HepG2 (cell line): ENCODE results near the gene VGF. TPM values are rescaled to one million over a fixed set of nuclear protein-coding genes. Genes with fewer than 3 reads are reported as not detected.

Experiments used
- ARNT ChIP-seq: fragments of 450-650 bp; IDR thresholded peaks from 2 replicates; pipeline ENCODE4 v1.6.1; 2017
- CEBPZ ChIP-seq: IDR thresholded peaks from 2 replicates; pipeline ENCODE4 v1.6.1; 2012; ENCODE audit warnings: low read length, improper control_type of control experiment
- DBP ChIP-seq: sonication (generic); formaldehyde crosslinking; IDR thresholded peaks from 2 replicates; pipeline ENCODE4 v1.4.0; 2020; ENCODE audit warnings: missing genetic modification reagents; ENCODE audit errors: not compliant biosample characterization
- ETS1 ChIP-seq: sonication (generic); formaldehyde crosslinking; IDR thresholded peaks from 2 replicates; pipeline ENCODE4 v1.4.0; 2020; ENCODE audit warnings: missing genetic modification reagents
- GABPB1 ChIP-seq: IDR thresholded peaks from 2 replicates; pipeline ENCODE4 v1.6.1; 2016; ENCODE audit warnings: mild to moderate bottlenecking, missing genetic modification reagents, moderate library complexity, missing compliant biosample characterization
- IRF1 ChIP-seq: sonication (generic); formaldehyde crosslinking; IDR thresholded peaks from 2 replicates; pipeline ENCODE4 v1.4.0; 2020; ENCODE audit warnings: low read depth, mild to moderate bottlenecking, missing genetic modification reagents
- LBX2 ChIP-seq: sonication (generic); formaldehyde crosslinking; IDR thresholded peaks from 2 replicates; pipeline ENCODE4 v1.5.0; 2020; ENCODE audit warnings: missing genetic modification reagents, mild to moderate bottlenecking, borderline replicate concordance
- PHF20 ChIP-seq: sonication (generic); formaldehyde crosslinking; IDR thresholded peaks from 2 replicates; pipeline ENCODE4 v1.5.0; 2020; ENCODE audit warnings: mild to moderate bottlenecking, missing genetic modification reagents
- SMYD3 ChIP-seq: sonication (generic); formaldehyde crosslinking; IDR thresholded peaks from 2 replicates; pipeline ENCODE4 v1.8.1; 2023; ENCODE audit warnings: mild to moderate bottlenecking, missing genetic modification reagents
- TEAD2 ChIP-seq: sonication (generic); formaldehyde crosslinking; IDR thresholded peaks from 2 replicates; pipeline ENCODE4 v1.9.0; 2021; ENCODE audit warnings: missing genetic modification reagents
- TFAP4 ChIP-seq: sonication (generic); IDR thresholded peaks from 2 replicates; pipeline ENCODE4 v1.6.1; 2016; ENCODE audit warnings: low read depth, borderline replicate concordance
- XRCC5 ChIP-seq: fragments of 200-400 bp; formaldehyde crosslinking; optimal IDR thresholded peaks from 2 replicates; pipeline ENCODE3; 2017; ENCODE audit warnings: mild to moderate bottlenecking, low read length
- ZBTB4 ChIP-seq: sonication (generic); formaldehyde crosslinking; IDR thresholded peaks from 2 replicates; pipeline ENCODE4 v1.4.0; 2020; ENCODE audit warnings: missing genetic modification reagents, mild to moderate bottlenecking, borderline replicate concordance
- ZNF10 ChIP-seq: sonication (generic); formaldehyde crosslinking; IDR thresholded peaks from 2 replicates; pipeline ENCODE4 v1.4.0; 2020; ENCODE audit warnings: mild to moderate bottlenecking, low read depth, missing genetic modification reagents, borderline replicate concordance
- ZNF784 ChIP-seq: sonication (generic); formaldehyde crosslinking; IDR thresholded peaks from 2 replicates; pipeline ENCODE4 v1.5.1; 2020; ENCODE audit warnings: missing genetic modification reagents, mild to moderate bottlenecking, borderline replicate concordance
- polyA plus RNA-seq, 8 experiments: library from polyadenylated mRNA; depleted of rRNA in 3 of 8; stranded (reverse) in 7 of 8; unstranded in 1 of 8; fragments of >200 nt; fragmentation: Illumina TruSeq in 4 of 8; extraction: Trizol in 4 of 8; gene quantifications; 2 replicates each; pipeline versions ENCODE4 v1.2.1 to v1.2.3, GENCODE V29; 2011 to 2016; ENCODE audit warnings: low read depth in 4 of 8, missing spikeins in 1 of 8, mixed read lengths in 1 of 8; ENCODE audit not compliant: insufficient read depth in 1 of 8
- total RNA-seq, 5 experiments: library from RNA; depleted of rRNA; stranded (reverse); fragments of >200 nt; fragmentation: Illumina TruSeq; extraction: Trizol; gene quantifications; 2 replicates each; pipeline ENCODE4 v1.2.3, GENCODE V29; 2016; ENCODE audit warnings: low read depth in 1 of 5

The VGF gene
- total and polyA plus RNA-seq, 2 of the 13 experiments (the other 11 are each of a cell fraction or from before 2014, with no cell fraction given) = 0.12 to 0.46 TPM

- TF ChIP-seq CEBPZ = no peak
- TF ChIP-seq ARNT = no peak
- TF ChIP-seq ZNF10 (CRISPR knock-in tag) = no peak
- TF ChIP-seq XRCC5 = peak; percentile 77
- peak; percentile 99 for TF ChIP-seq DBP
- TF ChIP-seq LBX2 = peak; percentile 98
- TF ChIP-seq PHF20 (CRISPR knock-in tag) = peak; percentile 78
- TF ChIP-seq ETS1 = peak; percentile 96
- peak; percentile 70; the same call in 1 of the 2 replicates for TF ChIP-seq TFAP4
- peak; percentile 84 for TF ChIP-seq GABPB1 (CRISPR knock-in tag)
- TF ChIP-seq SMYD3 (CRISPR knock-in tag) = peak; percentile 97; the same call in 1 of the 2 replicates
- peak; percentile 95 for TF ChIP-seq TEAD2 (CRISPR knock-in tag)
- TF ChIP-seq ZNF784 (CRISPR knock-in tag) = peak; percentile 99
- no peak for TF ChIP-seq ZBTB4 (CRISPR knock-in tag)
- TF ChIP-seq IRF1 = 0 out of 2 replicates have a peak, but pooled peaks have one; percentile 54
Measured at GRCh38 chr7:101165075-101165957, at the start of gene VGF (continued).
